ENCODE results near the gene PATJ.
A peak's percentile ranks its signal among the peaks of the same experiment; 100 is the strongest.
"Not testable (repeated sequence)": the region's sequence is repeated elsewhere in the genome, so short reads cannot be mapped to it uniquely, and the experiment has no call there.

The PATJ gene, protein sequence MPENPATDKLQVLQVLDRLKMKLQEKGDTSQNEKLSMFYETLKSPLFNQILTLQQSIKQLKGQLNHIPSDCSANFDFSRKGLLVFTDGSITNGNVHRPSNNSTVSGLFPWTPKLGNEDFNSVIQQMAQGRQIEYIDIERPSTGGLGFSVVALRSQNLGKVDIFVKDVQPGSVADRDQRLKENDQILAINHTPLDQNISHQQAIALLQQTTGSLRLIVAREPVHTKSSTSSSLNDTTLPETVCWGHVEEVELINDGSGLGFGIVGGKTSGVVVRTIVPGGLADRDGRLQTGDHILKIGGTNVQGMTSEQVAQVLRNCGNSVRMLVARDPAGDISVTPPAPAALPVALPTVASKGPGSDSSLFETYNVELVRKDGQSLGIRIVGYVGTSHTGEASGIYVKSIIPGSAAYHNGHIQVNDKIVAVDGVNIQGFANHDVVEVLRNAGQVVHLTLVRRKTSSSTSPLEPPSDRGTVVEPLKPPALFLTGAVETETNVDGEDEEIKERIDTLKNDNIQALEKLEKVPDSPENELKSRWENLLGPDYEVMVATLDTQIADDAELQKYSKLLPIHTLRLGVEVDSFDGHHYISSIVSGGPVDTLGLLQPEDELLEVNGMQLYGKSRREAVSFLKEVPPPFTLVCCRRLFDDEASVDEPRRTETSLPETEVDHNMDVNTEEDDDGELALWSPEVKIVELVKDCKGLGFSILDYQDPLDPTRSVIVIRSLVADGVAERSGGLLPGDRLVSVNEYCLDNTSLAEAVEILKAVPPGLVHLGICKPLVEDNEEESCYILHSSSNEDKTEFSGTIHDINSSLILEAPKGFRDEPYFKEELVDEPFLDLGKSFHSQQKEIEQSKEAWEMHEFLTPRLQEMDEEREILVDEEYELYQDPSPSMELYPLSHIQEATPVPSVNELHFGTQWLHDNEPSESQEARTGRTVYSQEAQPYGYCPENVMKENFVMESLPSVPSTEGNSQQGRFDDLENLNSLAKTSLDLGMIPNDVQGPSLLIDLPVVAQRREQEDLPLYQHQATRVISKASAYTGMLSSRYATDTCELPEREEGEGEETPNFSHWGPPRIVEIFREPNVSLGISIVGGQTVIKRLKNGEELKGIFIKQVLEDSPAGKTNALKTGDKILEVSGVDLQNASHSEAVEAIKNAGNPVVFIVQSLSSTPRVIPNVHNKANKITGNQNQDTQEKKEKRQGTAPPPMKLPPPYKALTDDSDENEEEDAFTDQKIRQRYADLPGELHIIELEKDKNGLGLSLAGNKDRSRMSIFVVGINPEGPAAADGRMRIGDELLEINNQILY (N-terminal part only)

DNA sequence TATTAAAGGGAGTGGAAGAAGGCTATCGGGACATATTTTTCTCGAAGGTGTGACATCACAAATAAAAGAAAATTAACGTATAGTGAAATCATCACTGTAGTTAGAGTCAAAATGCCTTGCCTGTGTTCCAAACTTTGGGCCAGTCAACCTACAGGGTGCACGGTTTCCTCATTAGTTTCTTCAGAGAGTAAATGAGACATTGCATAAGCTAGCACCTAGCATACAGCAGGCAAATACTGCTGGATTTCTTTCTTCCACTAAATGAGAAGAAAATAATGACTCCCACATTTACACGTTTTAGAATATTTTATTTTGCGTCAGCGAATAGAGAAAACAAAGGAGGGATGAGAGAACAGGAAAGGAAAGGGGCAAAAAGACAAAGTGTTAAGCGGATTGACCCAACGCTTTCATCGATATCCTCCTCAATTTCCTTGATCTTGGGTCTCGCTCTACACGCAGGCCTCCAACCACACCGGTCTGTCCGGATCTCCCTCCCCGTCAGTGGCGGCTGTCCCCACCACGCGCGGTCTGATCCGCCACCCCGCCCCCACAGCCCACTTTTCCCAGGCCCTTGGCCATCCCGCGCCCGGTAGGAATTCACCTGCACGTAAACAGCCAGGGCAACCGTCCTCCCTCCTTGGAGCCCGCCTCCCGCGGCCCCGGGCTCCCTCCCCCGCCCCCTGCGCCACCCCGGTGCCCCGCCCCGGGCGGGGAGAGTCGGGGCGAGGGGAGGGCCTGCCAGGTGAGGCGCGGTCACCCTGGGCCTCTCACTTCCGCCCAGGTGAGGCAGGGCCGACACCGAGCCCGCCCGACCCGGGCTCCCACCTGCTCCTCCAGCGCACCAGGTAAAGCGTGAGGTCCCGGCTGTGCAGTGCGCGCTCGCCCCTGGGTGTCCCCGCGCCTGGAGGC, at the start of gene PATJ:
TSS of gene PATJ (plus strand) at position 770 of the 909 bp plus-strand sequence. CDS start 20,413 bp downstream, outside the sequence.
- peak; percentile 55 for DNase-seq (ENCODE audit: low read depth)

DNA sequence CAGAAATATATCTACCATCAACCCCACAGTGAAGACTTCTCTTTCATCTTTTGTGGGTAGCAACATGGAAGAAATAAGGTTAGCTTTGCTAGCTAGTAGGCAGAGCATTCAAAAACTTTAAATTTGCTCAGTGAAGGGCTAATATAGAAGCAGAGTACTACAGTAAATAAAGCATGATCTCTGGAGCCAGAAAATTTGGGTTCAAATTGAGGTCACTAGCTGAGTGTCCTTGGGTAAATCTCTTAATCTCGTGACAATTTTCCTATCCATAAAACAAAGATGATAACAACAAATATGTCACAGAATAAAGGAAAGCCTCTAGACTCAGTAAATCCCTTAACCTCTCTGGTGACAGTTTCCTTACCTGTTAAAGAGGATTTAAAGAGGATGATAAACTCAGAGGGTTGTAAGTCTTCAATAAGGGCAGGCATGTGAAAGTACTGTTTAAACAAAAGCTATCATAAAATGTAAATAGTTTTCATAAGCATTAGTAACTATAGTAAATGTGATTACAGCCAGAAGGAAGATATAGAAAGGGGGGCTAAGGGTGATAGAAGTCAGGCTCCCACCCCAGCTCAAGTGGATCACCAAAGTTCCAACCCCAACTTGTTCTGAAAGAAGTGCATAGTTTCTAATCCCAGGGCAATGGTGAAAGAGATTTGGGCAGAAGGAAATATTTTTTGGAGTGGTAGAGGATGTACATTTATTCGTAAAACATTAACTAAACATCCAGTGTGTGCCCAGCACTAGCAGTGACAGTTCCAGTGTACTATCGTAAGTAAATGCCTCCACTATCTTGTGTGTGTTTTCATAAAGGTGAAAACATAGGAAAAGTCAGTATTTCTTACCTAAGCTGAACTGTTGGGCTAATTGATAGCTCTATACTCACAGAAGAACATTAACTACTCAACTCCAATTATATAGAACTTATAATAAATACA, 42.1 kb upstream of the PATJ start:
- no peak for DNase-seq (ENCODE audit: low read depth)

DNA sequence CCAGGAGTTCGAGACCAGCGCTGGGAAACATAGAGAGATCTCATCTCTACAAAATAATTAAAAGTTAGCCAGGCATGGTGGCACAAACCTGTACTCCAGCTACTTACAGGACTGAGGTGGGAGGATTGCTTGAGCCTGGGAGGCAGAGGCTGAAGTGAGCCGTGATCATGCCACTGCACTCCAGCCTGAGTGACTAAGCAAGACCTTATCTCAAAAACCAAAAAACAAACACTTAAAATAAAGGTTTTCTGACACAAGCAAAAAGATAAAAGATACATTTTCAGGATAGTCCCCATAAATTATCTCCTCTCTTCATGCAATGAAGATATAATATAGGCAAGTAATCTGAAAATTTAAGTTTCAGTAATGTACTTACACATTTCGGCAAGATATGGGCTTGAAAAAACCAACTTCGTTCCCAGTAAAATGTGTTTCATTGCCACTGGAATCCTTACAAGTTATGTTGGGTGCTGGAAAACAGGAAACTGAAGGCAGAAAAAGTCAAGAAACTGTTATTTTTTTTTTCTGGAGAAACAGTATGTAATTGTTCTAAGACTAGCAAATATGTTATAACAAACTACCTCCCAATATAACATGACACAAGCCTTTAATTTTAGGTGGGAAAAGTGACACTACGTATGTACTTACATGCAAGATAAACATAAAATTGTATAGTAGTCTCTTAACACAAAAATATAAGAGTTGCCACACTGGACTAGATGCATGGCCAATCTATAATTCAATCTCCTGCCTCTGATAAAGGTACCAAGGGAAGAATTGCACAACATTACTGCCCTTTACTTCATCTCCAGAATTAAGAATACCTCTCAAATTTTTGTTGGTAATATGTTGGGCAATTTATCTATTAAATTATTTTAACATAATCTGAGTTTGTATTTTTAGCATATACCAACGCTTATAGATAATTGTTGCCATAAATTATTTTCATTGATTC, 33.0 kb upstream of the PATJ start:
- no peak for DNase-seq (ENCODE audit: low read depth)

DNA sequence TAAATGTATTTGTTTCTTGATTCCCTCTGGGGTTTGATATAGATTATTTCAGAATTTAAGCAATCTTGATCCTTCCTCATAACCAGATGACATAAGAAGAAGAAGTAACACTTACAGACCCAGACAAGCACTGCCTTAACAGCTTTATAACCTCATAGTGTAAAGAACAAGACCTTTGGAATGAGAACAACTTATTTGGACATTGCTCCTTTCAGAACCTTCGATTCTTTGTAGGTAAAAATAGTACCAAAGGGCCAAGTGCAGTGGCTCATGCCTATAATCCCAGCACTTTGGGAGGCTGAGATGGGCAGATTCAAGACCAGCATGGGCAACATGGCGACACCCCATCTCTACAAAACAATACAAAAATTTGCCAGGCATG, 32.4 kb upstream of the PATJ start:
- no peak for DNase-seq (ENCODE audit: low read depth)

DNA sequence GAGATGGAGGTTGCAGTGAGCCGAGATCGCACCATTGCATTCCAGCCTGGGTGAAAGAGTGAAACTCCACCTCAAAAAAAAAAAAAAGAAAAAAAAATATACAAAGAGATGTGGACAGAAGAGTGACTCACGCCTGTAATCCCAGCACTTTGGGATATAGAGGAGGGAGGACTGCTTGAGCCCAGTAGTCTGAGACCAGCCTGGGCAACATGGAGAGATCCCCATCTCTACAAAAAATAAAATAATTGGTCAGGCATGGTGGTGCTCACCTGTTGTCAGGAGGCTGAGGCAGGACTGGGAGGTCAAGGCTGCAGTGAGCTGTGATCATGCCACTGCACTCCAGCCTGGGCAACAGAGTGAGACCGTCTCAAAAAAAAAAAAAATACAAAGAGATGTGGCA, 31.0 kb upstream of the PATJ start:
- not testable (repeated sequence) for DNase-seq (ENCODE audit: low read depth)

DNA sequence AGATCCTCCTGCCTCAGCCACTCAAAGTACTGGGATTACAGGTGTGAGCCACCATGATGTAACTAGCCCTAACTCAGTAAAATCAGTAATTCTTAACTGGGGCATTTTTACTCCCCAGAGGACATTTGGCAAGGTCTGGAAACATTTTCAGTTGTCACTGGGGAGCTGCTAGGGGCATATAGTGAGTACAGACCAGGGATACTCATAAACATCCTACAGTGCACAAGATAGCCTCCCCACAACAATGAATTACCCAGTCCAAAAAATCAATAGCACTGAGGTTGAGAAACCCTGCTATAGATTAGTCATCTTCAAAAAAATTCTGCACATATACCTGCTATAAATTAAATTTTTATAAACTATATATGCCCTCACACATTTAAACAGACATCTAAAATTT, 30.3 kb upstream of the PATJ start:
- no peak for DNase-seq (ENCODE audit: low read depth)

DNA sequence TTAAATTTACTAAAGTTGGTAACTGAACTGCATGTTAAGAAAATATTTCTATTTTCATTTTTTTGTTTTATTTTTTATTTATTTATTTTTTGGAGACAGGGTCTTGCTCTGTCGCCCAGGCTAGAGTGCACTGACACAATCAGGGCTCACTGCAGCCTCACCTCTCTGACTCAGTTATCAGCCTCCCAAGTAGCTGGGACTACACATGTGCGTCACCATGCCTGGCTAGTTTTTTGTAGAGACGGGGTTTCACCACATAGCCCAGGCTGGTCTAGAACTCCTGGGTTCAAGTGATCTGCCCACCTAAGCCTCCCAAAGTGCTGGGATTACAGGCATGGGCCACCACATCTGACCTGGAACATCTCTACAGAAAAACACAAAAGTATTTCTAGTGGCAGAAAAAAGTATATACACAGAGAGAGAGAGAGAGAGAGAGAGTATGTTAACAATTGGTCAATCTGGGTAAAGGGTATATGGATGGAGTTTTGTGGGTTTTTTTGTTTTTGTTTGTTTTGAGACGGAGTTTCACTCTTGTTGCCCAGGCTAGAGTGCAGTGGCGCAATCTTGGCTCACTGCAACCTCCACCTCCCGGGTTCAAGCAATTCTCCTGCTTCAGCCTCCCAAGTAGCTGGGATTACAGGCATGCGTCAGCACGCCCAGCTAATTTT, 23.1 kb upstream of the PATJ start:
- not testable (repeated sequence) for DNase-seq (ENCODE audit: low read depth)

DNA sequence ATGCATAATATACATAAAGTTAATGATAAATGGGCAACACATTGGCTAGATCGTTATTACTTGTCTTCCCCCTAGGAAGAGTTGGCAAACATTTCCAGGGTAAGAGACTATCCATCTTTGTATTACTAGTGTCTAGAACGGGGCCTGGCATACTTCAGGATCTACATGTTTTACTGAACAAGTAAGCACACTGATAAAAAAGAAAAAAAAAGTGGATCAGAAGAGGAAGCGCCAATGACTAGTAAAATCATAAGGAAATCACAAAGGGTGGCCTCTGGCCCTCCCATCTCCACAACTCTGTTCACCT, 17.8 kb upstream of the PATJ start:
- no peak for DNase-seq (ENCODE audit: low read depth)

DNA sequence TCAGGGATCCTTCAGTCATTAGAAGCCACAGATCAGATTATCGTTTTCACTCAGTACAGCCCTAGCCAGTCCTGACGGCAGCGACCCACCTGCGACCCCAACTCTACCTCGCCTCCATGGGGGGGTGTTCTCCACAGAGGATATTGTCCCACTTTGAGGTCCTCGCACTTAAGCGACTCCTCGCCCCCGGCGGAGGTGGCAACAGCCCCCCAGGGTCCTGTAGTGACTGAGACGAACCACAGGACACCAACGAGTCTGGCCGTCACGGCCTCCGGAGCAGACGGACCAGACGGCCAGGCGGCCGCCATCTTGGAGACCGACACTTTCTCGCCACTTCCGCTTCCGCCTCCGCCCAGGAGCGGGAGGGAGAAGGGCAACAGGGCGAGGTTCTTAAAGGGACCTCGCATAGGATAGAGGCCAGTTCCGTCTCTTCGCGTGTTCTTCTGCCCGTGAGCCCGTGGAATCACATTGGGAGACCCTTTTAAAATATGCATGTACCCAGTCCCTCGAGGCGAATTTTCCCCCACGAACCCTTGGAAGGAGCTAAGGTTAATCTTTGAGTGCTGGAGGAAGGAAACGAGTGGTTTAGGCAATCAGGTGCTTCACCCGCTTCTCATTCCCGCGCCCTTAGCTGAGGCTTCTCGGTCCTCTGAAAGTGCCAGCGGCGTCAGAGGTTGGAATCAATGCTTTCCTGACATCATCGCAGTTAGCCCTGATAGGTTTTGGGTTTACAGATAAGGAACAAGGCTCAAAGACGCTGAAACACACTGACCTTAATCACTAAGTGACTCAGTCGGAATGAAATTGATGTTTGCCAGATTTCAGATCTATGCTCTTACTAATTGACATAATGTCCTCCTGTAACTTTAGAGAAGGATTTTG, 17.2 kb upstream of the PATJ start, which contains the start of gene TM2D1:
TSS of gene TM2D1 (minus strand) at position 329 of the 882 bp plus-strand sequence. CDS start at position 308, 21 bp downstream.
- peak; percentile 74 for DNase-seq (ENCODE audit: low read depth)

DNA sequence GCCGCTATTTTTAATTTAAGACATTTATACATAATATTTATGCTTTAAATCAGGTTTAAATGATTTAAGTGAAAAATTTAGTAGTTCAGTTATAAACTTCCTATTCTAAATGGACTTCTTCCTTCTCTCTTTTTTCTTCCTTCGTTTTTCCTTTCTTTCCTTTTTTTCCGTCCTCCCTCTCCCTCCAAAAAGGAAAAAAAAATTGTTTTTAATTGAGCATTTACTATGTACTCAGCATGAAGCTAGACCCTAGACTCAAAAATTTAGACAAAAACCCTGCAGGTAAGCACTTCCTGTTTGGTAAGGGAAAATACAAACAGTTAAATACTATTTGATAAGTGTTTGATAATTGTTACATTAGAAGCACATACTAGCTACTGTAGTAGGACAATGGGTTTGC, 14.7 kb upstream of the PATJ start:
- DNase-seq (ENCODE audit: low read depth), result no peak

DNA sequence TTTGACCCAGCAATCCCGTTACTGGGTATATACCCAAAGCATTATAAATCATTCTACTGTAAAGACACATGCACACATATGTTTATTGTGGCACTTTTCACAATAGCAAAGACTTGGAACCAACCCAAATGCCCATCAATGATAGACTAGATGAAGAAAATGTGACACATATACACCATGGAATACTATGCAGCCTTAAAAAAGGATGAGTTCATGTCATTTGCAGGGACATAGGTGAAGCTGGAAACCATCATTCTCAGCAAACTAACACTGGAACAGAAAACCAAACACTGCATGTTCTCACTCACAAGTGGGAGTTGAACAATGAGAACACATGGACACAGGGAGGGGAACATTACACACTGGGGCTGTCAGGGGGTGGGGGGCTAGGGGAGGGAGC, 11.6 kb upstream of the PATJ start:
- not testable (repeated sequence) for DNase-seq (ENCODE audit: low read depth)

DNA sequence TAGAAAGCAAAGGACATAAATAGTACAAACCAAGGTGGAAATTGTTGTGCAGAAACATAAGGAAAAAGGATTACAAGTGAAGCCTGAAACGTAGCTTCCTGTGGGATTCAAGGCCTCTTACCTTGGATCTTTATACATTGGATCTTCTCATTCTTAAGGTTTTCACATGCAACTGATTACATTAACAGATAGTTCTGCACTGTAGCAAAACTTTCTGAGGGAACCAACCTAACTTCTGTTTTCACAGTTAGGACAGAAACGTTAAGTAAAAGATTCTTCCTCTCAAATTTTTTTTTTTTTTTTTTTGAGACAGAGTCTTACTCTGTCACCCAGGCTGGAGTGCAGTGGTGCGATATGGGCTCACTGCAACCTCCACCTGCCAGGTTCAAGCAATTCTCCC, 9.6 kb upstream of the PATJ start:
- no peak for DNase-seq (ENCODE audit: low read depth)

DNA sequence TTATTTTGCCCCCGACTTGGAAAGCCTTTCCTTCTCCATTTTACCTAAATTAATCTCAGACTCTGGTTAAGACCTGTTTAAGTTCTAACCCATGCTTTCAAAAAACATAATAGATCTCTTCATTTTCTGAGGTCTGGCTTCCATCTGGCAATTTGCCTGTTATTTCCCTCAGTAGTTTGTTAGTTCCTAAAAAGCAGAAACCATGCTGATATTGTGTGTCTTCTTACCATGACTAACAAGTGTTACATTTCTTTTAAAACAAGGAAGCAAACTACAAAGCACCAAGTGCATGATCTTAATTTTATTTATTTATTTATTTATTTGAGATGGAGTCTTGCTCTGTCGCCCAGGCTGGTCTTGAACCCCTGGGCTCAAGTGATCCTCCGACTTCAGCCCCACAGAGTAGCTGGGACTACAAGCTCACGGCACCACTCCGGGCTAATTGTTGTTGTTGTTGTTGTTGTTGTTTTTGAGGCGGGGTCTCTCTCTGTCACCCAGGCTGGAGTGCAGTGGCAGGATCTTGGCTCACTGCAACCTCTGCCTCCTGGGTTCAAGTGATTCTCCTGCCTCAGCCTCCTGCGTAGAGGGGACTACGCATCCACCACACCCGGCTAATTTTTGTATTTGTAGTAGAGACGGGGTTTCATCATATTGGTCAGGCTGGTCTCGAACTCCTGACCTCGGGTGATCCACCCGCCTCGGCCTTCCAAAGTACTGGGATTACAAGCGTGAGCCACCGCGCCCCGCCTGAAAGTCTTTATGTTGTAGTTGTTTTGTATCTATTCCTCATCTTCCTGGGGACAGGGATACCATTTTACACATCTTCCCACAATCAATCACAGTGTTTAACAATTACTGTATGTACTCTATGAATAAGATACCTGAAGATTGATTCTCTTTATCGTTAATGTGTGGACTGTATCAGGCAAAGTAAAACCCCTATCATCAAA, 1.3 kb upstream of the PATJ start:
- no peak for DNase-seq (ENCODE audit: low read depth)

DNA sequence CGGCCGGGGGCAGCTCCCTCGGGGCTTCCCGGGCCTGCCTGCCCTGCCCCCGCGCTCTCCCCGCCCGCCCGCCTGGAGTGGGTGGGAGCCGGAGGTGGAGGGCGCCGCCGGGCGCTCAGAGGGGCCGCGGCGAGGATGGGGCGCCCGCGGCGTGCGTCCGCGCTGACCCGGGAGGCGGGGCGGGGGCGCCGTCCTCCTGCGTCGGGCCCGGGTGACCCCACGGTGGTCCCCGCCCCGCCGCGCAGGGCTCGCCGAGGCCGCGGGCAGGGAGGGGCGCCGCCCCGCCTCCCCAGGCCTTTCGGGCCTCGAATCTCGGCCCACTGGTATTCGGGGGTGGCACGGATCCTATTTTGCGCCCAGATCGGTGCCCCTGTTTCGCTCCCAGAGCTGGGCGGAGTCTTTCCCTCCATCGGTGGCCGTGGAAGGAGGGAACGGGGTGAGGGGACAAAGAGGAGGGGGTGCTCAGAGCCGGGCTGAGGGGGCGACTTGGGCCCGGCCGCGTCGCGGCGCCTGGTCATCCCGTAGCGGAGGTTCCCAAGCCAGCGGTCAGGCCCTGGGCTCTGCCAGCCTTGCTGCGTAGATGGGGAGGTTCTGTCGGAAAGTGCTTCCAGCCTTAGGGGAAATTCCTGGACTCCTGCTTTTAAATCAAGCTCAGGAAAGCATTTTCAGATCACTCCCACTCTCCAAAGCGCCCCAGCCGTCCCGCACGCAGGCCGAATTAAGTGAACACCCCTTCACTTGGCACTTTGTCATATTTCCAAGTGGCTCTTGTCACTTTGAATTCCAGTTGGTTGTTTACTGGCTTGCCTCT, 545 bp downstream of the PATJ start:
- peak; percentile 6 for DNase-seq (ENCODE audit: low read depth)

DNA sequence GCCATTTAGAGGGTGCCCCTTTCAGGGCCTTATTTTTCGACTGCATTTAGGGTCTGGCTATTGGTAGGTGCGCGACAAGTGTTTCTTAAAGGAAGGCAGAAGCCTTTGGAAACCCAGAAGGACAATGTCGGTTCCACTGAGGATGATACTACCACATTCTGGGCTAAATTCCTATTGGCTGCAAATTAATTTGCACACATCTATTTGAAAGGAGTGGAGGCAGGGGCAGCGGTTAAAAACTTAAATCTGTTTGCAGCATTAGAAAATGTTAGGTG, 1.1 kb downstream of the PATJ start:
- no peak for DNase-seq (ENCODE audit: low read depth)

Measured in activated T-cell treated with anti-CD3 and anti-CD28 coated beads for 1 hour (primary cell).